ENCODE measurements around the gene CENPF.

GRCh38 chr1:214678386-214678785 lies 75.4 kb downstream of the CENPF start:
- TF ChIP-seq ZNF384 (IDR thresholded peaks at IDR 0.05) (no peak), HDGF (IDR thresholded peaks at IDR 0.05; ENCODE audit: borderline replicate concordance) (no peak), BHLHE40 (IDR thresholded peaks at IDR 0.05; ENCODE audit: borderline replicate concordance) (no peak), SP1 (IDR thresholded peaks at IDR 0.05) (no peak), FOXM1 (IDR thresholded peaks at IDR 0.05; ENCODE audit: borderline replicate concordance) (no peak), ARNT (IDR thresholded peaks at IDR 0.05) (no peak)
